Stimulated activated CD4-positive, alpha-beta T cell treated with anti-CD3 and anti-CD28 coated beads, Interleukin-4, amount 100 ng/mL, for 24 hours (primary cell): ENCODE measurements around the gene ZNF14.
"Not testable (repeated sequence)": the region's sequence is repeated elsewhere in the genome, so short reads cannot be mapped to it uniquely, and the experiment has no call there.

Experiments
- DNase-seq: peaks from one replicate; pipeline ENCODE4 v3.0.0-alpha.2; 2020

The ZNF14 gene

DNA sequence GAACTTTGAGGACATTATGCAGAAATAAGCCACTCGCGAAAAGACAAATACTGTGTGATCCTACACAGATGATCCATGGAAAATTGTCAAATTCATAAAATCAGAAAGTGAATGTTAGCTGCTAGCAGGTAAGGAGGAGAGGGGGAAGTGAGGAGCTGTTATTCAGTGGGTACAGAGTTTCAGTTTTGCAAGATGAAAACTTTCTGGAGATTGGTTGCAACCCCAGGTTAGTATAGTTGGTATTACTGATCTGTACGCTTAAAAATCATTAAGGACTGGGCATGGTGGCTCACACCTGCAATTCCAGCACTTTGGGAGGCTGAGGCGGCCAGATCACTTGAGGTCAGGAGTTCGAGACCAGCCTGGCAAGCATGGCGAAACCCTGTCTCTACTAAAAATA lies 46.3 kb downstream of the ZNF14 start:
- no peak for DNase-seq

DNA sequence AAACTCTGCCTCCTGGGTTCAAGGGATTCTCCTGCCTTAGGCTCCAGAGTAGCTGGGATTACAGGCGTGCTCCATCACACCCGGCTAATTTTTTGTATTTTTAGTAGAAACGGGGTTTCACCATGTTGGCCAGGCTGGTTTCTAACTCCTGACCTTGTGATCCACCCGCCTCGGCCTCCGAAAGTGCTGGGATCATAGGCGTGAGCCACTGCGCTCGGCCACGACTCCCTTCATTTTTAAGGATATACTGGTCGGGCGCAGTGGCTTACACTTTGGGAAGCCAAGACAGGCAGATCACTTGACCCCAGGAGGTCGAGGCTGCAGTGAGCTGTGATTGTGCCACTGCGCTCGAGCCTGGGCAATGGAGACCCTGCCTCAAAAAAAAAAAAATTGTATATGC lies 46.8 kb downstream of the ZNF14 start:
- DNase-seq, result not testable (repeated sequence)

DNA sequence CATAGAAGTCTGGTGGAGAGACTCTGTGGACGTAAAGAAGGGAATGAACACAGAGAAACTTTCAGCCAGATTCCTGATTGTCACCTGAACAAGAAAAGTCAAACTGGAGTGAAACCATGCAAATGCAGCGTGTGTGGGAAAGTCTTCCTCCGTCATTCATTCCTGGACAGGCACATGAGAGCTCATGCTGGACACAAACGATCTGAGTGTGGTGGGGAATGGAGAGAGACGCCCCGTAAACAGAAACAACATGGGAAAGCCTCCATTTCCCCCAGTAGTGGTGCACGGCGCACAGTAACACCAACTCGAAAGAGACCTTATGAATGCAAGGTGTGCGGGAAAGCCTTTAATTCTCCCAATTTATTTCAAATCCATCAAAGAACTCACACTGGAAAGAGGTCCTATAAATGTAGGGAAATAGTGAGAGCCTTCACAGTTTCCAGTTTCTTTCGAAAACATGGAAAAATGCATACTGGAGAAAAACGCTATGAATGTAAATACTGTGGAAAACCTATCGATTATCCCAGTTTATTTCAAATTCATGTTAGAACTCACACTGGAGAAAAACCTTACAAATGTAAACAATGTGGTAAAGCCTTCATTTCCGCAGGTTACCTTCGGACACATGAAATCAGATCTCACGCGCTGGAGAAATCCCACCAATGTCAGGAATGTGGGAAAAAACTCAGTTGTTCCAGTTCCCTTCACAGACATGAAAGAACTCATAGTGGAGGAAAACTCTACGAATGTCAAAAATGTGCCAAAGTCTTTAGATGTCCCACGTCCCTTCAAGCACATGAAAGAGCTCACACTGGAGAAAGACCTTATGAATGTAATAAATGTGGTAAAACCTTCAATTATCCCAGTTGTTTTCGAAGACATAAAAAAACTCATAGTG lies 53.5 kb downstream of the ZNF14 start:
- DNase-seq, result no peak

- DNase-seq, result no peak
These were observed 55.3 kb downstream of the ZNF14 start for GRCh38 chr19:19677579-19677978.

GRCh38 chr19:19674315-19674714 lies 58.6 kb downstream of the ZNF14 start:
- DNase-seq, result no peak

DNA sequence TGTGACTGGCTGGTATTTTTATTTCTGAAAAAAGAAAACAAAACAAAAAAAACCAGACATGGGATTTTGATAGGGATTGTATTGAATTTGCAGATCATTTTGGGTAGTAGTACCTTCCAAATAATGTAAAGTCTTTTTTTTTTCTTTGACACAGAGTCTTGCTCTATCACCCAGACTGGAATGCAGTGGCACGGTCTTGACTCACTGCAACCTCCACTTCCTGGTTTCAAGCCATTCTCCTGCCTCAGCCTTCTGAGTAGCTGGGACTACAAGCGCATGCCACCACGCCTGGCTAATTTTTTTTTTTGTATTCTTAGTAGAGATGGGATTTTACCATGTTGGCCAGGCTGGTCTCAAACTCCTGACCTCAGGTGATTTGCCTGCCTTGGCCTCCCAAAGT lies 60.1 kb downstream of the ZNF14 start:
- no peak for DNase-seq

DNA sequence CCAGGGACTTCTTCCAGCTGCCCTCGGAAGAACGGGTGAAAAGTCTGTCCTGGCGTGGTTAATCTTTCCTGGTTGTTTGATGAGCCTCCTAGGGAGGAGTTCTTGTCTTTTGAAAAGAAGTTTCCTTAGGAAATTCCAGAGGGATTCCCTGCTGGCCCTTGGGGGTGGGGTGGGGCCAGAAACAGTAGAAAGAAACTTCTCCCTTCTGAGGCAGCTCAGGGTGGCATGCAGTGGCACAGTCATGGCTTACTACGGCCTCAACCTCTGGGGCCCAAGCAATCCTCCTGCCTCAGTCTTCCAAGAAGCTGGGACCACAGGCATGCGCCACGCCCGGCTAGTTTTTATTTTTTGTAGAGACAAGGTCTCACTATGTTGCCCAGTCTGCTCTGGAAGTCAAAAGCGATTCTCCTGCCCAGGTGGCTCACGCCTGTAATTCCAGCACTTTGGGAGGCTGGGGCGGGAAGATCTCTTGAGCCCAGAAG lies 62.8 kb downstream of the ZNF14 start:
- no peak for DNase-seq

- DNase-seq, result peak; percentile 96
These were observed 64.5 kb downstream of the ZNF14 start, which contains the start of gene ZNF101 for GRCh38 chr19:19668230-19669012. Gene ZNF101, plus strand, starts transcription at chr19:19668839. Its CDS starts 125 bp downstream, at chr19:19668964.

DNA sequence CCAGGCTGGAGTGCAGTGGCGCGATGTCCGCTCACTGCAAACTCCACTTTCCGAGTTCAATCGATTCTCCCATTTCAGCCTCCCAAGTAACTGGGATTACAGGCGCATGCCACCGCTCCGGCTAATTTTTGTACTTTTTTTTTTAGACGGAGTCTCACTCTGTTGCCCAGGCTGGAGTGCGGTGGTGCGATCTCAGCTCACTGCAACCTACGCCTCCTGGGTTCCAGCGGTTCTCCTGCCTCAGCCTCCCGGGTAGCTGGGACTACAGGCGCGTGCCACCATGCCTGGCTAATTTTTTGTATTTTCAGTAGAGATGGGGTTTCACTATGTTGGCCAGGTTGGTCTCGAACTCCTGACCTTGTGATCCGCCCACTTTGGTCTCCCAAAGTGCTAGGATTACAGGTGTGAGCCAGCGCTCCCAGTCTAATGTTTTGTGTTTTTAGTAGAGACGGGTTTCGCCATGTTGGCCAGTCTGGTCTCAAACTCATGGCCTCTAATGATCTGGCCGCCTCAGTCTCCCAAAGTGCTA lies 67.4 kb downstream of the ZNF14 start:
- DNase-seq, result not testable (repeated sequence)

GRCh38 chr19:19663256-19664120 lies 69.4 kb downstream of the ZNF14 start, which contains the start of gene ATP13A1:
Gene ATP13A1, minus strand, starts transcription at chr19:19663676. Its CDS starts 10 bp downstream, at chr19:19663666.
- peak; percentile 95 for DNase-seq

DNA sequence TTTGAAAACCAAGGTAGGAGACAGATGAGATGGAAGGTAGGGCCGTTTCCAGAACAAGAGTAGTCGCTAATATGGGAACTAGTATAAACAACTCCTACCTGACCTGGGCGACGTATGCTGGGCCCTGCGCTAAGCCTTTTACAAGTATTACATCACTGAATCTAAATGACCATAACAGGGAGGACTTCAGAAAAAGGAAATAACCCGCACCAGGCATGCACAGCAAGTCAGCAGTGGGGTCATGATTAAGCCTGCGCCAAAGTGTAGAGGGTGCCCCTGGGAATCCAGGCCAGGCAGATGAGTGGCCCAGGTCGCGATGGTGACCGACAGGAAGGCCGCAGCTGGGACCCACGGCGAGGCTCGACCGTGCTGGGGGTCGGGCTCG lies 70.0 kb downstream of the ZNF14 start:
- no peak for DNase-seq

DNA sequence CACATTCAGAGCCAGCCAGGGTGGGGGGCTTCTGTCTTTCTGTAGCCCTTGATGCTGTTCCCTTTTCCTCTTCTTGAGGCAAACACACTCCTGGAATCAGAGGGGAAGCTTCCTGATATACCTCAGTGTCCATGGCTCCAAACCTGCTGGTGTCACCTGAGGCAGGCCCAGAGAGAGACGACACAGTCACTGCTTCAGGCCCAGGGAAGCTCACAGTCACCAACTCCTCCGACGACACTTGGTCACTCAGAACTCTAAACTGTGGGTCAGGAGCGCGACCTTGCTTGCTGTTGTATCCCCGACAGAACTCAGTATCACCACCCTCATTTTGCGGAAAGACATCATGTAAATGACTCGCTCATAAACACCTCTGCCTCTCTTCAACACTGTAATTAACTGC lies 70.6 kb downstream of the ZNF14 start:
- DNase-seq, result no peak

- peak; percentile 54 for DNase-seq
These were observed 71.1 kb downstream of the ZNF14 start for GRCh38 chr19:19661675-19662251.

- no peak for DNase-seq
These were observed 71.7 kb downstream of the ZNF14 start for GRCh38 chr19:19661141-19661674.
